ENCODE data around the gene SLC9A8. TPM values are rescaled to one million over a fixed set of nuclear protein-coding genes. Genes with fewer than 3 reads are reported as not detected.

Gene SLC9A8
- total and polyA plus RNA-seq, 9 of the 15 experiments (the other 6 are each of a cell fraction or from before 2014, with no cell fraction given) = 0.56 to 9.7 (median 5.0) TPM

- Histone ChIP-seq H3K9ac (ENCODE audit: insufficient read depth in 1 of 2, low read depth in 2 of 2, low read length in 2 of 2) (no peak overlapping the region), H3K9me1 (ENCODE audit: control insufficient read depth, insufficient read depth, low read length) (no peaks in the 10 kb centered on the region), H2AFZ (ENCODE audit: low read depth, low read length) (no peak overlapping the region), H4K20me1 (replicated peaks; ENCODE audit: control insufficient read depth, insufficient read depth, low read length) (peaks cover 3% of the 10 kb centered on the region; the same call in 1 of the 2 replicates), H3K27me3 (ENCODE audit: control insufficient read depth in 2 of 2, insufficient read depth in 2 of 2, low read length in 2 of 2) (no peaks in the 10 kb centered on the region), H3K36me3 (ENCODE audit: control insufficient read depth, insufficient read depth, low read length) (peaks cover 5% of the 10 kb centered on the region; the same call in 1 of the 3 replicates), H3K79me2 (ENCODE audit: control insufficient read depth, insufficient read depth, low read length) (no peaks in the 10 kb centered on the region), H3K27ac (ENCODE audit: extremely low read depth, low read depth, low read length) (no peak overlapping the region), H3K4me1 (replicated peaks in 1 of 2; ENCODE audit: control insufficient read depth in 2 of 2, insufficient read depth in 2 of 2, low read length in 2 of 2) (peaks cover 8 to 29% of the 10 kb centered on the region in 2 experiments), H3K9me3 (replicated peaks; ENCODE audit: control insufficient read depth, insufficient read depth, low read depth, low read length) (no peaks in the 10 kb centered on the region), H3K4me3 (no peak overlapping the region), H3K4me2 (ENCODE audit: insufficient read depth, low read length) (no peak overlapping the region)
- no TSS peak for BruUV-seq (replicated peaks)
- in situ Hi-C loops (cut with MboI) = loop anchor here (25.0 kb wide), 1 partner anchor 557 kb away; no protein-coding TSS in a partner anchor
- no peak for DNase-seq (ENCODE audit: extremely low read depth in 1 of 4, low spot score in 3 of 4)
- intact Hi-C loops (cut with micrococcal nuclease) = loop anchor here (5.0 kb wide), 1 partner anchor 352 kb away; no protein-coding TSS in a partner anchor
- POLR2A ChIA-PET = interaction anchor here (0.8 to 3.2 kb wide), 3 partner anchors 9 to 22 kb away, joined by 3 to 16 read pairs (median 5); no protein-coding TSS in a partner anchor
- FAIRE-seq = no peak
- ATAC-seq = no peak
- 59% methylated on average over 6 of the region's 6 CpGs for WGBS (ENCODE audit: insufficient coverage, low coverage, missing lambda C conversion rate)
- CTCF ChIA-PET (ENCODE audit: low intra/inter-chr PET ratio) = no interaction called here
- no peak for TF ChIP-seq ZNF740 (CRISPR knock-in tag; IDR thresholded peaks at IDR 0.05)
- no peak for TF ChIP-seq ZNF740 (tag; IDR thresholded peaks at IDR 0.05)
- TF ChIP-seq NONO (IDR thresholded peaks at IDR 0.05; ENCODE audit: low read depth in 2 of 2, low read length in 1 of 2) = no peak
- TF ChIP-seq PHTF2 (CRISPR knock-in tag; IDR thresholded peaks at IDR 0.05) = no peak
- TF ChIP-seq USF2 (CRISPR knock-in tag; IDR thresholded peaks at IDR 0.05) = no peak
- TF ChIP-seq CCAR2 (IDR thresholded peaks at IDR 0.05; ENCODE audit: low read depth, low read length) = no peak
- TF ChIP-seq PTRF (tag; IDR thresholded peaks at IDR 0.05) = no peak
- no peak for TF ChIP-seq HBP1 (CRISPR knock-in tag; IDR thresholded peaks at IDR 0.05)
- TF ChIP-seq POLR2AphosphoS2 (IDR thresholded peaks at IDR 0.05; ENCODE audit: low read length) = no peak
- no peak for TF ChIP-seq FOXJ2 (tag; IDR thresholded peaks at IDR 0.05)
- no peak for TF ChIP-seq MEF2A (IDR thresholded peaks at IDR 0.05; ENCODE audit: control insufficient read depth, low read depth, low read length)
- TF ChIP-seq ZNF316 (IDR thresholded peaks at IDR 0.05) = no peak
- no peak for TF ChIP-seq THRAP3 (IDR thresholded peaks at IDR 0.05; ENCODE audit: borderline replicate concordance)
- no peak for TF ChIP-seq ZNF766 (CRISPR knock-in tag; conservative IDR thresholded peaks at IDR 0.05)
These were observed 81.4 kb downstream of the SLC9A8 start for GRCh38 chr20:49894073-49894470.

All from K562 (cell line).